WERI-Rb-1 (cell line): ENCODE measurements around the gene IL17RD.

ENCODE experiments used
- DNase-seq: peaks from one replicate; pipeline ENCODE4 v3.0.0-alpha.2; 2020
- H3K27ac ChIP-seq: fragments of 250-450 bp; sonication (Bioruptor Pico); 2 replicates; pipeline ENCODE4 v1.5.1; 2020; ENCODE audit warnings: mild to moderate bottlenecking, moderate library complexity
- H3K27me3 ChIP-seq: fragments of 250-450 bp; sonication (Bioruptor Pico); 2 replicates; pipeline ENCODE4 v1.5.1; 2021; ENCODE audit warnings: mild to moderate bottlenecking, low read depth, moderate library complexity; ENCODE audit not compliant: insufficient read depth, severe bottlenecking
- H3K36me3 ChIP-seq: fragments of 250-450 bp; sonication (Bioruptor Pico); 2 replicates; pipeline ENCODE4 v1.5.1; 2020; ENCODE audit warnings: mild to moderate bottlenecking, moderate library complexity
- H3K4me3 ChIP-seq: 2 replicates; pipeline ENCODE4 v1.5.1; 2011; ENCODE audit warnings: low read depth, mild to moderate bottlenecking, control low read depth, low read length
- H3K9me3 ChIP-seq: fragments of 250-450 bp; sonication (Bioruptor Pico); 2 replicates; pipeline ENCODE4 v1.5.1; 2021; ENCODE audit warnings: mild to moderate bottlenecking, moderate library complexity; ENCODE audit not compliant: severe bottlenecking
- CTCF ChIP-seq: IDR thresholded peaks from 2 replicates; pipeline ENCODE4 v1.5.1; 2011; ENCODE audit warnings: low read depth, mild to moderate bottlenecking, control low read depth, inconsistent platforms, low read length

Gene IL17RD

DNA sequence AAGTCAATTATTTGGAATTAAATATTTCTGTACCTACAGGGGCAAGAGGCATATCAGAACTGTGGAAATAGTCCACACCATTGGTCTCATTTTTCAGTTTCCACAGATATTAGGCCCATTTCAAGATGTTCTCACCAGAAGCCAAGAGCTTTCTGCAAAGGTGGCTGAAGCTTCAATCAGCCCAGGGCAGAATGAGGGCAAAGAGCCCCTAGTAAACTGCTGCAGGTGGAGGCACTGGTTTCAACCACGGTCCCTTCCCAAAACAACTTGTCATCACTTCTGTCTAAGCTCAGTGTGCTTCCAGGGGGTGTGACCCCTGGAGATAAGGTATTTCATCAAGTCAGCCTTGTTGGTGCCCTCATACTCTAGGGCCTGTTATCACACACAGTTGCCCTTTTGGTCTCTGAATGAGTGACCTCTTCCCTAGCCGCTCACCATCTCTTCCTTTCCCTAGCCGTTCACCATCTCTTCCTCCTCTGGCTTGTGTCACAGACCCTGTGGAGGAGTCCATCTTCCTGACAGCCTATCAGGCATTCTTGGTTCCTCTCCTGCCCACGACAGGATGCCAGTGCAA, 21.2 kb downstream of the IL17RD start:
- DNase-seq = no peak
- no peaks in the 10 kb centered on the region for H3K36me3 ChIP-seq
- H3K4me3 ChIP-seq = no peak overlapping the region
- H3K27me3 ChIP-seq = no peaks in the 10 kb centered on the region
- H3K9me3 ChIP-seq = no peaks in the 10 kb centered on the region
- no peak overlapping the region for H3K27ac ChIP-seq
- no peak for TF ChIP-seq CTCF

GRCh38 chr3:57142411-57142723, 22.8 kb downstream of the IL17RD start:
- TF ChIP-seq CTCF = no peak
- H3K4me3 ChIP-seq = no peak overlapping the region
- no peaks in the 10 kb centered on the region for H3K9me3 ChIP-seq
- H3K27ac ChIP-seq = no peak overlapping the region
- no peak for DNase-seq
- no peaks in the 10 kb centered on the region for H3K36me3 ChIP-seq
- H3K27me3 ChIP-seq = no peaks in the 10 kb centered on the region

- no peaks in the 10 kb centered on the region for H3K27me3 ChIP-seq
- no peak overlapping the region for H3K4me3 ChIP-seq
- no peak overlapping the region for H3K27ac ChIP-seq
- DNase-seq = no peak
- H3K9me3 ChIP-seq = no peaks in the 10 kb centered on the region
- H3K36me3 ChIP-seq = no peaks in the 10 kb centered on the region
- TF ChIP-seq CTCF = no peak
These were observed 23.3 kb downstream of the IL17RD start for GRCh38 chr3:57141719-57142410.

GRCh38 chr3:57140894-57141293, 24.3 kb downstream of the IL17RD start:
- no peaks in the 10 kb centered on the region for H3K36me3 ChIP-seq
- no peak overlapping the region for H3K4me3 ChIP-seq
- no peaks in the 10 kb centered on the region for H3K9me3 ChIP-seq
- DNase-seq = no peak
- TF ChIP-seq CTCF = no peak
- H3K27me3 ChIP-seq = no peaks in the 10 kb centered on the region
- no peak overlapping the region for H3K27ac ChIP-seq

DNA sequence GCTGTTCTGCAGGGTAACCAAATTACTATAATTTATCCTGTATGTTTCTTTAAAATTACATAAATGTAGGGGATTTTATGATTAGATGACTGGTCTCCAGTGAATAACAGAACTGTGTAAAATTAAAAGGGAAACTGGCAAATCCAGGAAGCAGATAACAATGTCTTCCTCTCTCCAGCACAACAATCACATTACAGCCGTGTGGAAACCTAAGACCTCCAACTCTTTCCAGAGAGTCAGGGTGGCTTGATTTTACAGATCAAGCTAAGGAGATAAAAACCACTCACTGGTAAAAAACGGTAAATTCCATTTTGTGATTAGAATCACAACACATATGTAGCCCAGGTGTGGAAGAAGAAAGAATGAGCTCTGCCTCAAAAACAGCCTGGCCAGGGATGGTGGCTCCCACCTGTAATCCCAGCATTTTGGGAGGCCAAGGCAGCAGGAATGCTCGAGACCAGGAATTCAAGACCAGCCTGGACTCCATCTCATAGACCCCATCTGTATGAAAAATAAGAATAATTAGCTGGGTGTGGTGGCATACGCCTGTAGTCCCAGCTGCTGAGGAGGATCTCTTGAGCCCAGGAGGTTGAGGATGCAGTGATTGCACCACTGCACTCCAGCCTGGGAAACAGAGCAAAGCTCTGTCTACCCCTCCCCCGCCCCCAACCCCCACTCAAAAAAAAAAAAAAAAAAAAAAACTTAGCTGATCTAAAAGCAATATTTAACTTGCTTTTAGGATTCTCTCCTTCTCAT, 29.0 kb downstream of the IL17RD start:
- DNase-seq = no peak
- no peaks in the 10 kb centered on the region for H3K36me3 ChIP-seq
- TF ChIP-seq CTCF = no peak
- no peaks in the 10 kb centered on the region for H3K27me3 ChIP-seq
- no peak overlapping the region for H3K27ac ChIP-seq
- H3K9me3 ChIP-seq = no peaks in the 10 kb centered on the region
- no peak overlapping the region for H3K4me3 ChIP-seq
